IMR-90 (cell line): ENCODE data around the gene C4B. TPM values are rescaled to one million over a fixed set of nuclear protein-coding genes. Genes with fewer than 3 reads are reported as not detected.
A peak's percentile ranks its signal among the peaks of the same experiment; 100 is the strongest.

ENCODE experiments used
- ATAC-seq: fragments of 200-7000 bp; cut with Tn5 transposase; 2 replicates; pipeline ENCODE4 v1.9.1; 2020; ENCODE audit warnings: low read depth, mild to moderate bottlenecking, moderate library complexity
- BruUV-seq: library from RNA; stranded (reverse); fragments of 400-500 nt; replicated peaks from 2 replicates; lab custom pipeline; 2021; lab: Mats Ljungman, UMichigan
- CTCF ChIA-PET: fragments of 300-600 bp; formaldehyde crosslinking; extraction: SDS; loops from one replicate; lab custom pipeline; 2021; ENCODE audit warnings: antibody characterized with exemption; lab: Yijun Ruan, JAX
- POLR2A ChIA-PET: fragments of 300-600 bp; sonication (Branson Sonifier 250); formaldehyde crosslinking; loops from one replicate; lab custom pipeline; 2022; ENCODE audit warnings: antibody characterized with exemption; ENCODE audit not compliant: unreplicated experiment; lab: Charles Lee
- DNase-seq: peaks from one replicate; pipeline ENCODE4 v3.0.0; 2013
- H2AFZ ChIP-seq: replicated peaks from 2 replicates; pipeline ENCODE3; 2013; ENCODE audit warnings: low read length, mild to moderate bottlenecking; ENCODE audit not compliant: poor library complexity
- H2AK5ac ChIP-seq: 2 replicates; pipeline ENCODE4 v1.6.1; 2013; ENCODE audit warnings: low read depth, low read length, inconsistent platforms
- H2AK9ac ChIP-seq: replicated peaks from 2 replicates; pipeline ENCODE3; 2013; ENCODE audit warnings: mild to moderate bottlenecking, low read depth, low read length, moderate library complexity; ENCODE audit not compliant: poor library complexity
- H2BK120ac ChIP-seq: 2 replicates; pipeline ENCODE4 v1.6.1; 2013; ENCODE audit warnings: low read depth, low read length, inconsistent platforms
- H2BK15ac ChIP-seq: 3 replicates; pipeline ENCODE4 v1.6.1; 2013; ENCODE audit warnings: low read depth, low read length, inconsistent platforms
- H2BK20ac ChIP-seq: 2 replicates; pipeline ENCODE4 v1.6.1; 2013; ENCODE audit warnings: low read depth, mild to moderate bottlenecking, inconsistent platforms, low read length, moderate library complexity
- H2BK5ac ChIP-seq: 2 replicates; pipeline ENCODE4 v1.6.1; 2013; ENCODE audit warnings: mild to moderate bottlenecking, low read depth, low read length, inconsistent platforms; ENCODE audit not compliant: poor library complexity, severe bottlenecking
- H3K14ac ChIP-seq: replicated peaks from 2 replicates; pipeline ENCODE4 v1.6.1; 2013; ENCODE audit warnings: low read depth, low read length, inconsistent platforms
- H3K18ac ChIP-seq: 2 replicates; pipeline ENCODE4 v1.6.1; 2013; ENCODE audit warnings: low read depth, low read length, control low read depth
- H3K23ac ChIP-seq: 2 replicates; pipeline ENCODE4 v1.6.1; 2013; ENCODE audit warnings: low read depth, low read length, inconsistent platforms
- H3K27ac ChIP-seq: 2 replicates; pipeline ENCODE4 v1.5.1; 2013; ENCODE audit warnings: mild to moderate bottlenecking, control low read depth, low read length; ENCODE audit not compliant: insufficient read depth
- H3K27me3 ChIP-seq: 2 replicates; pipeline ENCODE4 v1.6.1; 2013; ENCODE audit warnings: low read length; ENCODE audit not compliant: control insufficient read depth, insufficient read depth
- H3K36me3 ChIP-seq: 2 replicates; pipeline ENCODE4 v1.6.1; 2013; ENCODE audit warnings: low read length, mixed read lengths; ENCODE audit not compliant: control insufficient read depth, insufficient read depth
- H3K4ac ChIP-seq: 2 replicates; pipeline ENCODE4 v1.6.1; 2013; ENCODE audit warnings: low read depth, low read length, inconsistent platforms
- H3K4me1 ChIP-seq: 2 replicates; pipeline ENCODE4 v1.6.1; 2013; ENCODE audit warnings: low read length, mixed read lengths; ENCODE audit not compliant: control insufficient read depth, insufficient read depth
- H3K4me2 ChIP-seq: 2 replicates; pipeline ENCODE4 v1.6.1; 2013; ENCODE audit warnings: low read depth, mild to moderate bottlenecking, control low read depth, low read length, moderate library complexity
- H3K4me3 ChIP-seq: 2 replicates; pipeline ENCODE4 v1.5.1; 2013; ENCODE audit warnings: low read depth, mild to moderate bottlenecking, control low read depth, low read length, moderate library complexity; ENCODE audit not compliant: insufficient read depth
- H3K56ac ChIP-seq: 2 replicates; pipeline ENCODE4 v1.6.1; 2013; ENCODE audit warnings: low read length, inconsistent platforms; ENCODE audit not compliant: insufficient read depth; ENCODE audit errors: extremely low read depth
- H3K79me1 ChIP-seq, 2 experiments: 2 replicates each; pipeline ENCODE4 v1.6.1; 2013; ENCODE audit warnings: low read length in 2 of 2, inconsistent platforms in 1 of 2, low read depth in 1 of 2
- H3K9ac ChIP-seq: 2 replicates; pipeline ENCODE4 v1.6.1; 2013; ENCODE audit warnings: low read depth, low read length, control low read depth
- H3K9me1 ChIP-seq: 2 replicates; pipeline ENCODE4 v1.6.1; 2013; ENCODE audit warnings: low read length, inconsistent platforms; ENCODE audit not compliant: insufficient read depth
- H3K9me3 ChIP-seq: 2 replicates; pipeline ENCODE4 v1.6.1; 2013; ENCODE audit warnings: low read length; ENCODE audit not compliant: control insufficient read depth, insufficient read depth
- H4K20me1 ChIP-seq: 2 replicates; pipeline ENCODE4 v1.6.1; 2013; ENCODE audit warnings: low read length, inconsistent platforms; ENCODE audit not compliant: insufficient read depth
- H4K5ac ChIP-seq: 2 replicates; pipeline ENCODE4 v1.6.1; 2013; ENCODE audit warnings: mild to moderate bottlenecking, low read depth, low read length, control low read depth
- H4K8ac ChIP-seq, 2 experiments: 2 replicates each; pipeline ENCODE4 v1.6.1; 2013; ENCODE audit warnings: low read depth in 2 of 2, low read length in 2 of 2, control low read depth in 1 of 2, inconsistent platforms in 1 of 2
- H4K91ac ChIP-seq: 2 replicates; pipeline ENCODE4 v1.6.1; 2013; ENCODE audit warnings: low read depth, low read length, inconsistent platforms; ENCODE audit not compliant: insufficient read depth
- BHLHE40 ChIP-seq: fragments of 150-350 bp; IDR thresholded peaks from 2 replicates; pipeline ENCODE4 v1.6.1; 2016; ENCODE audit warnings: mild to moderate bottlenecking, low read depth, low read length
- CEBPB ChIP-seq: IDR thresholded peaks from 2 replicates; pipeline ENCODE4 v1.6.1; 2012; ENCODE audit warnings: low read depth, low read length, improper control_type of control experiment
- CHD1 ChIP-seq: IDR thresholded peaks from 2 replicates; pipeline ENCODE4 v1.6.1; 2012; ENCODE audit warnings: low read depth, low read length, improper control_type of control experiment
- CTCF ChIP-seq: conservative IDR thresholded peaks from 2 replicates; pipeline ENCODE4 v1.5.1; 2012; ENCODE audit warnings: mild to moderate bottlenecking, low read depth, low read length, improper control_type of control experiment
- FOS ChIP-seq: fragments of 150-350 bp; IDR thresholded peaks from 2 replicates; pipeline ENCODE4 v1.6.1; 2016; ENCODE audit warnings: low read depth, low read length
- MAFK ChIP-seq: IDR thresholded peaks from 2 replicates; pipeline ENCODE4 v1.6.1; 2012; ENCODE audit warnings: low read depth, low read length, improper control_type of control experiment
- MAZ ChIP-seq: IDR thresholded peaks from 2 replicates; pipeline ENCODE4 v1.6.1; 2012; ENCODE audit warnings: low read depth, mild to moderate bottlenecking, low read length, improper control_type of control experiment, moderate library complexity, borderline replicate concordance
- MXI1 ChIP-seq: IDR thresholded peaks from 2 replicates; pipeline ENCODE4 v1.6.1; 2012; ENCODE audit warnings: low read depth, mild to moderate bottlenecking, low read length, moderate library complexity, borderline replicate concordance
- NFE2L2 ChIP-seq: fragments of 150-350 bp; IDR thresholded peaks from 2 replicates; pipeline ENCODE4 v1.6.1; 2016; ENCODE audit warnings: low read depth, mild to moderate bottlenecking, low read length
- POLR2A ChIP-seq: IDR thresholded peaks from 2 replicates; pipeline ENCODE4 v1.6.1; 2012; ENCODE audit warnings: mild to moderate bottlenecking, low read depth, low read length
- RCOR1 ChIP-seq: IDR thresholded peaks from 2 replicates; pipeline ENCODE4 v1.6.1; 2012; ENCODE audit warnings: mild to moderate bottlenecking, low read length, improper control_type of control experiment; ENCODE audit not compliant: insufficient replicate concordance
- RFX5 ChIP-seq: IDR thresholded peaks from 2 replicates; pipeline ENCODE4 v1.8.0; 2012; ENCODE audit warnings: low read depth, mild to moderate bottlenecking, low read length, moderate library complexity
- SMC3 ChIP-seq: fragments of 150-350 bp; IDR thresholded peaks from 2 replicates; pipeline ENCODE4 v1.6.1; 2016; ENCODE audit warnings: low read depth, mild to moderate bottlenecking, antibody characterized with exemption, low read length, moderate library complexity
- USF2 ChIP-seq: fragments of 150-350 bp; IDR thresholded peaks from 2 replicates; pipeline ENCODE4 v1.6.1; 2017; ENCODE audit warnings: mild to moderate bottlenecking, antibody characterized with exemption, low read length, low read depth
- WGBS, 2 experiments: methylation state at CpG; one replicate each; pipeline versions ENCODE4 v1.1.5 to v1.1.7; 2013; ENCODE audit warnings: missing lambda C conversion rate in 2 of 2; ENCODE audit not compliant: insufficient read length in 1 of 2; ENCODE audit errors: extremely low coverage in 2 of 2; 5-methylcytosine and 5-hydroxymethylcytosine counted together
- dilution Hi-C: fragments of 300-500 bp; cut with HindIII; formaldehyde crosslinking; loops from one replicate; pipeline ENCODE4 v1.14.3; 2018; ENCODE audit warnings: low sequenced_read_pairs; ENCODE audit not compliant: unreplicated experiment
- in situ Hi-C: fragments of 300-500 bp; cut with MboI; formaldehyde crosslinking; loops from 3 replicates; pipeline ENCODE4 v1.14.3; 2019; ENCODE audit warnings: low sequenced_read_pairs, inconsistent platforms, mixed read lengths
- intact Hi-C: fragments of 100-400 bp; cut with micrococcal nuclease; formaldehyde crosslinking; loops from 2 replicates; pipeline ENCODE4 v1.10.0; 2022
- polyA plus RNA-seq, 3 experiments: library from polyadenylated mRNA; depleted of rRNA; stranded (reverse); fragments of >200 nt; gene quantifications; 2 replicates each; pipeline ENCODE4 v1.2.3, GENCODE V29; 2012; ENCODE audit warnings: low replicate concordance in 1 of 3
- total RNA-seq: library from RNA; depleted of rRNA; stranded (reverse); fragments of >200 nt; gene quantifications from 2 replicates; pipeline ENCODE4 v1.2.3, GENCODE V29; 2012

Gene C4B
- total and polyA plus RNA-seq, 2 of the 4 experiments (the other 2 are of a cell fraction) = 0.54 to 4.2 TPM

GRCh38 chr6:31970604-31971271 lies 43.9 kb upstream of the C4B start:
- H3K23ac ChIP-seq = peak overlapping the region; percentile 80; the same call in 1 of the 2 replicates
- H4K91ac ChIP-seq = peak overlapping the region; percentile 97; the same call in 1 of the 2 replicates
- H3K79me1 ChIP-seq = peaks cover 19 to 52% of the 10 kb centered on the region in 2 experiments
- ATAC-seq = no peak
- H2BK20ac ChIP-seq = no peak overlapping the region
- no peak for DNase-seq
- H2BK5ac ChIP-seq = no peak overlapping the region
- no peaks in the 10 kb centered on the region for H3K9me3 ChIP-seq
- peaks cover 11% of the 10 kb centered on the region for H3K4me1 ChIP-seq
- H3K4me2 ChIP-seq = peak overlapping the region; percentile 61
- dilution Hi-C loops = no loop called here
- H3K4me3 ChIP-seq = peak overlapping the region; percentile 60
- no peak overlapping the region for H2AFZ ChIP-seq
- peak overlapping the region; percentile 93 for H3K27ac ChIP-seq
- WGBS, 2 experiments = 97% methylated on average over 7 of the region's 18 CpGs; no CpG with 5 or more reads in 1 of the 2 experiments
- H3K27me3 ChIP-seq = no peaks in the 10 kb centered on the region
- H3K9ac ChIP-seq = peak overlapping the region; percentile 90
- H2BK15ac ChIP-seq = no peak overlapping the region
- peak overlapping the region; percentile 66; the same call in 1 of the 2 replicates for H2AK5ac ChIP-seq
- peak overlapping the region; percentile 98 to 99 for H4K8ac ChIP-seq
- no TSS peak for BruUV-seq
- intact Hi-C loops = no loop called here
- no peak overlapping the region for H3K18ac ChIP-seq
- H3K4ac ChIP-seq = peak overlapping the region; percentile 93
- peaks cover 6% of the 10 kb centered on the region; the same call in 1 of the 2 replicates for H3K9me1 ChIP-seq
- POLR2A ChIA-PET = interaction anchor here (1.8 kb wide), 1 partner anchor 12 kb away, joined by 10 read pairs; the partner anchor contains the start of genes NELFE and SKIC2
- H2AK9ac ChIP-seq = peak overlapping the region; percentile 85
- no peaks in the 10 kb centered on the region for H4K20me1 ChIP-seq
- H3K56ac ChIP-seq = no peak overlapping the region
- H2BK120ac ChIP-seq = no peak overlapping the region
- CTCF ChIA-PET = no interaction called here
- H3K14ac ChIP-seq = no peak overlapping the region
- peaks cover 43% of the 10 kb centered on the region for H3K36me3 ChIP-seq
- in situ Hi-C loops = loop anchor here (10.0 kb wide), 2 partner anchors 144 to 204 kb away; partner anchors contain the start of genes AGPAT1 and RNF5
- H4K5ac ChIP-seq = peak overlapping the region; percentile 67; the same call in 1 of the 2 replicates
- TF ChIP-seq NFE2L2 = no peak
- no peak for TF ChIP-seq MXI1
- no peak for TF ChIP-seq CTCF
- no peak for TF ChIP-seq RCOR1
- no peak for TF ChIP-seq FOS
- no peak for TF ChIP-seq MAZ
- TF ChIP-seq BHLHE40 = no peak
- TF ChIP-seq RFX5 = no peak
- TF ChIP-seq POLR2A = no peak
- no peak for TF ChIP-seq MAFK
- no peak for TF ChIP-seq USF2
- no peak for TF ChIP-seq CEBPB
- no peak for TF ChIP-seq CHD1
- no peak for TF ChIP-seq SMC3
